ENCODE results near the gene LRP8. TPM values are rescaled to one million over a fixed set of nuclear protein-coding genes. Genes with fewer than 3 reads are reported as not detected.

Gene LRP8
- total and polyA plus RNA-seq, 2 donors (not counting 3 experiments of a cell fraction or from before 2014, with no cell fraction given): 40.9 to 62.2 TPM

DNA sequence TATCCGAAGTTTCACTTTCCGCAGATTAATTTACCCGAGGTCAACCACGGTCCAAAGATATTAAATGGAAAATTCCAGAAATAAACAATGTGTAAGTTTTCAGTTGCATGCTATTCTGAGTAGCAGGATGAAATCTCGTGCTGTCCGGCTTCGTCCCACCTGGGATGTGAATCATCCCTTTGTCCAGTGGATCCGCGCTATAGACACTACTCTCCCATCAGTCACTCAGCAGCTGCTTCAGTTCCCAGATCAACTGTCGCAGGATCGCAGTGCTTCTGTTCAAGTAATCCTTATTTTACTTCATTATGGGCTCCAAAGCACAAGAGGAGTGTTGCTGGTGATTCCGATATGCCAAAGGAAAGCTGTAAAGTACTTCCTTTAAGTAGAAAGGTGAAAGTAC lies 8.3 kb upstream of the LRP8 start:
- no peak overlapping the region for H3K27ac ChIP-seq (ENCODE audit: insufficient read depth, low read depth, low read length)
- no peaks in the 10 kb centered on the region for H3K79me2 ChIP-seq (ENCODE audit: control insufficient read depth, insufficient read depth, low read length)
- no peaks in the 10 kb centered on the region for H3K36me3 ChIP-seq (ENCODE audit: control insufficient read depth in 2 of 2, extremely low read depth in 1 of 2, insufficient read depth in 2 of 2, low read length in 2 of 2)
- H3K9me3 ChIP-seq (replicated peaks; ENCODE audit: control insufficient read depth, insufficient read depth, low read length): no peaks in the 10 kb centered on the region
- H3K4me2 ChIP-seq (ENCODE audit: insufficient read depth, low read length): no peak overlapping the region
- H3K27me3 ChIP-seq (ENCODE audit: control insufficient read depth in 2 of 2, insufficient read depth in 2 of 2, low read length in 2 of 2): no peaks in the 10 kb centered on the region
- BruUV-seq (replicated peaks): no TSS peak
- no peaks in the 10 kb centered on the region for H4K20me1 ChIP-seq (replicated peaks; ENCODE audit: control insufficient read depth, extremely low read depth, insufficient read depth, low read length)
- no peak overlapping the region for H3K4me3 ChIP-seq (replicated peaks in 1 of 3; ENCODE audit: insufficient read depth in 1 of 3, low read depth in 1 of 3, low read length in 3 of 3)
- no peak for FAIRE-seq
- no peak overlapping the region for H3K9ac ChIP-seq (replicated peaks; ENCODE audit: extremely low read depth, insufficient read depth, low read length)
- intact Hi-C loops (cut with micrococcal nuclease) (no loop called here), dilution Hi-C loops (cut with MboI; ENCODE audit: extremely low pct_ligation_motif_present, low sequenced_read_pairs) (no loop called here)
- no peak overlapping the region for H2AFZ ChIP-seq (ENCODE audit: low read depth, low read length)
- no peak for DNase-seq (ENCODE audit: low read depth, low spot score)
- CTCF ChIA-PET: no interaction called here
- no peaks in the 10 kb centered on the region for H3K4me1 ChIP-seq (ENCODE audit: control insufficient read depth, extremely low read depth, insufficient read depth, low read length)
- TF ChIP-seq, protein P1, sequence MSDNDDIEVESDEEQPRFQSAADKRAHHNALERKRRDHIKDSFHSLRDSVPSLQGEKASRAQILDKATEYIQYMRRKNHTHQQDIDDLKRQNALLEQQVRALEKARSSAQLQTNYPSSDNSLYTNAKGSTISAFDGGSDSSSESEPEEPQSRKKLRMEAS (IDR thresholded peaks at IDR 0.05; ENCODE audit: insufficient read depth, insufficient read length): no peak
- no peak for TF ChIP-seq CTCF (IDR thresholded peaks at IDR 0.05; ENCODE audit: extremely low read depth in 1 of 2, insufficient read depth in 1 of 2, low read depth in 1 of 2, low read length in 2 of 2)
- TF ChIP-seq GATA2 (IDR thresholded peaks at IDR 0.05; ENCODE audit: insufficient read depth, insufficient read length, low read depth, low read length): no peak
- no peak for TF ChIP-seq FOS (IDR thresholded peaks at IDR 0.05; ENCODE audit: borderline replicate concordance, insufficient read depth, low read length)
- TF ChIP-seq EZH2 (IDR thresholded peaks at IDR 0.05; ENCODE audit: borderline replicate concordance, low read depth, low read length, severe bottlenecking): no peak
- TF ChIP-seq POLR2AphosphoS5 (IDR thresholded peaks at IDR 0.05; ENCODE audit: insufficient read depth, low read depth, low read length): no peak
- TF ChIP-seq JUN (IDR thresholded peaks at IDR 0.05; ENCODE audit: borderline replicate concordance, insufficient read depth, insufficient read length, low read depth): no peak
- TF ChIP-seq MYC (IDR thresholded peaks at IDR 0.05; ENCODE audit: low read depth, low read length): no peak
- TF ChIP-seq POLR2A (IDR thresholded peaks at IDR 0.05; ENCODE audit: low read depth, low read length): no peak
- POLR2A ChIA-PET: interaction anchor here (0.6 kb wide), 1 partner anchor 361 kb away, joined by 3 read pairs; no protein-coding TSS in a partner anchor
- H3K9me1 ChIP-seq (replicated peaks; ENCODE audit: control insufficient read depth, extremely low read depth, insufficient read depth, low read length): no peaks in the 10 kb centered on the region
